ENCODE measurements around the gene TIMM17A. TPM values are rescaled to one million over a fixed set of nuclear protein-coding genes. Genes with fewer than 3 reads are reported as not detected.

TIMM17A gene
- polyA plus RNA-seq, 1 experiment, result 54.6 TPM

GRCh38 chr1:202013603-202014002 lies 58.3 kb downstream of the TIMM17A start:
- POLR2A ChIA-PET, result no interaction called here
- H3K4me3 ChIP-seq (ENCODE audit: low read depth, low read length), result no peak overlapping the region
- peaks cover 2% of the 10 kb centered on the region for H3K27me3 ChIP-seq (ENCODE audit: control insufficient read depth, insufficient read depth, low read length)
- no peaks in the 10 kb centered on the region for H3K36me3 ChIP-seq (ENCODE audit: control insufficient read depth, insufficient read depth, low read length)
- CTCF ChIA-PET, result interaction anchor here (0.7 to 24.4 kb wide), 4 partner anchors 9 to 111 kb away, joined by 3 to 642 read pairs (median 4); partner anchors contain the start of gene GPR37L1
- TF ChIP-seq CTCF (IDR thresholded peaks at IDR 0.05; ENCODE audit: insufficient read depth, low read depth, low read length), result no peak
- no peak for DNase-seq (ENCODE audit: low read depth)

- Histone ChIP-seq H3K27me3 (ENCODE audit: control insufficient read depth, insufficient read depth, low read length) (peaks cover 2% of the 10 kb centered on the region), H3K36me3 (ENCODE audit: control insufficient read depth, insufficient read depth, low read length) (no peaks in the 10 kb centered on the region), H3K4me3 (ENCODE audit: low read depth, low read length) (no peak overlapping the region)
- no peak for DNase-seq (ENCODE audit: low read depth)
- TF ChIP-seq CTCF (IDR thresholded peaks at IDR 0.05; ENCODE audit: insufficient read depth, low read depth, low read length), result no peak
- POLR2A ChIA-PET, result no interaction called here
- CTCF ChIA-PET, result interaction anchor here (0.7 to 24.4 kb wide), 2 partner anchors 84 to 111 kb away, joined by 3 to 642 read pairs; partner anchors contain the start of gene GPR37L1
Measured at GRCh38 chr1:202014060-202014459, 58.8 kb downstream of the TIMM17A start.

GRCh38 chr1:202014915-202015661 lies 59.8 kb downstream of the TIMM17A start:
- Histone ChIP-seq H3K4me3 (ENCODE audit: low read depth, low read length) (no peak overlapping the region), H3K36me3 (ENCODE audit: control insufficient read depth, insufficient read depth, low read length) (no peaks in the 10 kb centered on the region), H3K27me3 (ENCODE audit: control insufficient read depth, insufficient read depth, low read length) (peaks cover 2% of the 10 kb centered on the region)
- ChIA-PET POLR2A (no interaction called here), CTCF (interaction anchor here (0.8 to 24.4 kb wide), 3 partner anchors 15 to 110 kb away, joined by 3 to 642 read pairs (median 3); partner anchors contain the start of gene GPR37L1)
- no peak for DNase-seq (ENCODE audit: low read depth)
- no peak for TF ChIP-seq CTCF (IDR thresholded peaks at IDR 0.05; ENCODE audit: insufficient read depth, low read depth, low read length)

- CTCF ChIA-PET, result interaction anchor here (0.9 to 24.4 kb wide), 2 partner anchors 14 to 109 kb away, joined by 3 to 642 read pairs; partner anchors contain the start of gene GPR37L1
- H3K36me3 ChIP-seq (ENCODE audit: control insufficient read depth, insufficient read depth, low read length), result no peaks in the 10 kb centered on the region
- POLR2A ChIA-PET, result no interaction called here
- TF ChIP-seq CTCF (IDR thresholded peaks at IDR 0.05; ENCODE audit: insufficient read depth, low read depth, low read length), result no peak
- peaks cover 2% of the 10 kb centered on the region for H3K27me3 ChIP-seq (ENCODE audit: control insufficient read depth, insufficient read depth, low read length)
- DNase-seq (ENCODE audit: low read depth), result no peak
- H3K4me3 ChIP-seq (ENCODE audit: low read depth, low read length), result no peak overlapping the region
Measured at GRCh38 chr1:202015662-202015937, 60.3 kb downstream of the TIMM17A start.

GRCh38 chr1:202016022-202016810 lies 60.9 kb downstream of the TIMM17A start:
- Histone ChIP-seq H3K36me3 (ENCODE audit: control insufficient read depth, insufficient read depth, low read length) (no peaks in the 10 kb centered on the region), H3K4me3 (ENCODE audit: low read depth, low read length) (no peak overlapping the region), H3K27me3 (ENCODE audit: control insufficient read depth, insufficient read depth, low read length) (peaks cover 2% of the 10 kb centered on the region)
- peak; percentile 35 for DNase-seq (ENCODE audit: low read depth)
- TF ChIP-seq CTCF (IDR thresholded peaks at IDR 0.05; ENCODE audit: insufficient read depth, low read depth, low read length), result no peak
- POLR2A ChIA-PET, result interaction anchor here (0.7 kb wide), 2 partner anchors 139 to 559 kb away, joined by 3 to 6 read pairs; no protein-coding TSS in a partner anchor
- CTCF ChIA-PET, result interaction anchor here (1.1 to 24.4 kb wide), 4 partner anchors 8 to 124 kb away, joined by 3 to 642 read pairs (median 8); partner anchors contain the start of gene GPR37L1

Measured in BJ (cell line).